ENCODE results near the gene CLSTN2.

DNA sequence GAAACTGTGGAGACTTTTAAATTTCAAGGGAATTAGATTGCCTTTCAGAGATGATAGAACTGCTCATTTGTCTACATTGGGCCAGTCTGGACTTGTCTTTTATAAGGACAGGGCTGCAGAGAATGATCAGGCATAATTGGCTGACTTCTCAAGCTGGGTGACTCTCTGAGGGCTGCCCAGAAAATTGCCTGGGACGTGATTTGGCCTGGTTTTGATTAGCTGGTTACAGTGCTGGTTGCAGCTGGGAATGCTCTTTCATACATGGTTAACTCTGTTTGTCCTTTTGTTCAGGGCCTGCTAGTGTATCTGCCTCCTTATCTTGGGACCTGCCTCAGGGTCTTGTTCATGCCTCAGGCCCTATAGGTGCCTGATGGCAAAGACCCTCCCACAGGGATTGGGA lies 245.6 kb downstream of the CLSTN2 start:
- TF ChIP-seq CTCF (IDR thresholded peaks at IDR 0.05; ENCODE audit: low read length) = no peak
- no peak for TF ChIP-seq EZH2phosphoT487 (IDR thresholded peaks at IDR 0.05; ENCODE audit: low read length)
- no peak for TF ChIP-seq EZH2 (optimal IDR thresholded peaks at IDR 0.05; ENCODE audit: low read depth, low read length)

Data from MM.1S (cell line).